Activated CD8-positive, alpha-beta memory T cell treated with anti-CD3 and anti-CD28 coated beads, Interleukin-2, amount 10 ng/mL, durations not matched to agents 7 days and 5 days (primary cell): ENCODE data around the gene SPECC1L. TPM values are rescaled to one million over a fixed set of nuclear protein-coding genes. Genes with fewer than 3 reads are reported as not detected.

Experiments used
- ATAC-seq: fragments of 150-1000 bp; cut with Tn5 transposase; one replicate; pipeline ENCODE4 v1.10.0; 2021; ENCODE audit warnings: moderate library complexity
- CTCF ChIA-PET: fragments of 350-600 bp; sonication (Branson Sonifier 250); formaldehyde crosslinking; loops from one replicate; lab custom pipeline; 2021; ENCODE audit warnings: antibody characterized with exemption; lab: Charles Lee
- DNase-seq: peaks from one replicate; pipeline ENCODE4 v3.0.0-alpha.2; 2020
- H3K27ac Mint-ChIP-seq: one replicate; pipeline ENCODE4 v1.8.0; 2021; ENCODE audit warnings: mild to moderate bottlenecking, mixed read lengths
- H3K27me3 Mint-ChIP-seq: one replicate; pipeline ENCODE4 v1.8.0; 2021; ENCODE audit warnings: mixed read lengths
- H3K36me3 Mint-ChIP-seq: one replicate; pipeline ENCODE4 v1.8.0; 2021; ENCODE audit warnings: mild to moderate bottlenecking, mixed read lengths
- H3K4me1 Mint-ChIP-seq: one replicate; pipeline ENCODE4 v1.8.0; 2021; ENCODE audit warnings: mixed read lengths
- H3K4me3 Mint-ChIP-seq: one replicate; pipeline ENCODE4 v1.8.0; 2021; ENCODE audit warnings: mild to moderate bottlenecking, moderate library complexity, mixed read lengths
- H3K9me3 Mint-ChIP-seq: one replicate; pipeline ENCODE4 v1.8.0; 2022; ENCODE audit warnings: low read depth, mixed read lengths
- total RNA-seq, 2 experiments: library from RNA; stranded (reverse); gene quantifications; one replicate each; pipeline ENCODE4 v1.2.3, GENCODE V29; 2021

Gene SPECC1L
- total RNA-seq, 2 experiments from 2014 or later = 55.3 to 57.4 TPM

- Mint-ChIP-seq H3K4me1 (peaks cover 63% of the 10 kb centered on the region), H3K4me3 (no peak overlapping the region), H3K27ac (peak overlapping the region; percentile 83), H3K9me3 (no peaks in the 10 kb centered on the region), H3K36me3 (peaks cover 6% of the 10 kb centered on the region), H3K27me3 (peaks cover 2% of the 10 kb centered on the region)
- CTCF ChIA-PET = interaction anchor here (0.6 to 2.2 kb wide), 8 partner anchors 9 to 72 kb away, joined by 3 to 12 read pairs (median 3); partner anchors contain the start of gene ADORA2A
- ATAC-seq (peak; percentile 20), DNase-seq (no peak)
These were observed 167.2 kb downstream of the SPECC1L start for GRCh38 chr22:24437741-24438328.

- ATAC-seq (no peak), DNase-seq (no peak)
- Mint-ChIP-seq H3K27ac (no peak overlapping the region), H3K36me3 (peaks cover 11% of the 10 kb centered on the region), H3K9me3 (no peaks in the 10 kb centered on the region), H3K4me3 (no peak overlapping the region), H3K27me3 (no peaks in the 10 kb centered on the region), H3K4me1 (peaks cover 45% of the 10 kb centered on the region)
- CTCF ChIA-PET = no interaction called here
These were observed 169.7 kb downstream of the SPECC1L start for GRCh38 chr22:24440270-24440717.

- DNase-seq = no peak
- H3K27ac Mint-ChIP-seq = no peak overlapping the region
- H3K4me3 Mint-ChIP-seq = no peak overlapping the region
- ATAC-seq = no peak
- H3K36me3 Mint-ChIP-seq = peaks cover 11% of the 10 kb centered on the region
- H3K4me1 Mint-ChIP-seq = peaks cover 45% of the 10 kb centered on the region
- CTCF ChIA-PET = interaction anchor here (0.8 kb wide), 1 partner anchor 17 kb away, joined by 3 read pairs; no protein-coding TSS in a partner anchor
- H3K9me3 Mint-ChIP-seq = no peaks in the 10 kb centered on the region
- no peaks in the 10 kb centered on the region for H3K27me3 Mint-ChIP-seq
These were observed 170.2 kb downstream of the SPECC1L start for GRCh38 chr22:24440718-24441405.

- H3K4me1 Mint-ChIP-seq = peaks cover 44% of the 10 kb centered on the region
- DNase-seq = no peak
- H3K27ac Mint-ChIP-seq = no peak overlapping the region
- ATAC-seq = no peak
- no peak overlapping the region for H3K4me3 Mint-ChIP-seq
- CTCF ChIA-PET = interaction anchor here (0.8 kb wide), 1 partner anchor 18 kb away, joined by 3 read pairs; no protein-coding TSS in a partner anchor
- peaks cover 11% of the 10 kb centered on the region for H3K36me3 Mint-ChIP-seq
- no peaks in the 10 kb centered on the region for H3K9me3 Mint-ChIP-seq
- H3K27me3 Mint-ChIP-seq = no peaks in the 10 kb centered on the region
These were observed 171.0 kb downstream of the SPECC1L start for GRCh38 chr22:24441406-24442351.

- DNase-seq = no peak
- Mint-ChIP-seq H3K4me3 (no peak overlapping the region), H3K9me3 (no peaks in the 10 kb centered on the region), H3K27ac (no peak overlapping the region), H3K36me3 (peaks cover 11% of the 10 kb centered on the region), H3K27me3 (no peaks in the 10 kb centered on the region), H3K4me1 (peaks cover 38% of the 10 kb centered on the region)
- CTCF ChIA-PET = no interaction called here
- ATAC-seq = no peak
These were observed 171.7 kb downstream of the SPECC1L start for GRCh38 chr22:24442352-24442744.

GRCh38 chr22:24443668-24444067 lies 173.0 kb downstream of the SPECC1L start:
- H3K9me3 Mint-ChIP-seq = no peaks in the 10 kb centered on the region
- no peak overlapping the region for H3K27ac Mint-ChIP-seq
- H3K36me3 Mint-ChIP-seq = peaks cover 11% of the 10 kb centered on the region
- H3K27me3 Mint-ChIP-seq = no peaks in the 10 kb centered on the region
- peaks cover 25% of the 10 kb centered on the region for H3K4me1 Mint-ChIP-seq
- CTCF ChIA-PET = interaction anchor here (1.3 kb wide), 2 partner anchors 11 to 19 kb away, joined by 3 read pairs; no protein-coding TSS in a partner anchor
- H3K4me3 Mint-ChIP-seq = no peak overlapping the region
- ATAC-seq = no peak
- no peak for DNase-seq

- no peaks in the 10 kb centered on the region for H3K9me3 Mint-ChIP-seq
- CTCF ChIA-PET = interaction anchor here (1.3 to 1.9 kb wide), 2 partner anchors 9 to 10 kb away, joined by 3 to 5 read pairs; no protein-coding TSS in a partner anchor
- no peaks in the 10 kb centered on the region for H3K27me3 Mint-ChIP-seq
- no peak for ATAC-seq
- H3K27ac Mint-ChIP-seq = no peak overlapping the region
- peaks cover 25% of the 10 kb centered on the region for H3K4me1 Mint-ChIP-seq
- no peak overlapping the region for H3K4me3 Mint-ChIP-seq
- H3K36me3 Mint-ChIP-seq = peaks cover 11% of the 10 kb centered on the region
- DNase-seq = no peak
These were observed 173.6 kb downstream of the SPECC1L start for GRCh38 chr22:24444251-24444650.

GRCh38 chr22:24444729-24445466 lies 174.3 kb downstream of the SPECC1L start:
- ATAC-seq (no peak), DNase-seq (no peak)
- no peak overlapping the region for H3K4me3 Mint-ChIP-seq
- H3K27me3 Mint-ChIP-seq = no peaks in the 10 kb centered on the region
- no peaks in the 10 kb centered on the region for H3K9me3 Mint-ChIP-seq
- H3K4me1 Mint-ChIP-seq = peaks cover 25% of the 10 kb centered on the region
- peaks cover 11% of the 10 kb centered on the region for H3K36me3 Mint-ChIP-seq
- no peak overlapping the region for H3K27ac Mint-ChIP-seq
- CTCF ChIA-PET = interaction anchor here (1.3 to 1.9 kb wide), 2 partner anchors 10 kb away, joined by 3 to 5 read pairs; no protein-coding TSS in a partner anchor

- H3K4me3 Mint-ChIP-seq = no peak overlapping the region
- CTCF ChIA-PET = interaction anchor here (1.9 kb wide), 1 partner anchor 11 kb away, joined by 5 read pairs; no protein-coding TSS in a partner anchor
- peaks cover 11% of the 10 kb centered on the region for H3K36me3 Mint-ChIP-seq
- H3K9me3 Mint-ChIP-seq = no peaks in the 10 kb centered on the region
- H3K4me1 Mint-ChIP-seq = peaks cover 18% of the 10 kb centered on the region
- DNase-seq (no peak), ATAC-seq (peak; percentile 63)
- H3K27ac Mint-ChIP-seq = no peak overlapping the region
- no peaks in the 10 kb centered on the region for H3K27me3 Mint-ChIP-seq
These were observed 175.0 kb downstream of the SPECC1L start for GRCh38 chr22:24445481-24446259.

- H3K4me1 Mint-ChIP-seq = peaks cover 15% of the 10 kb centered on the region
- no peaks in the 10 kb centered on the region for H3K27me3 Mint-ChIP-seq
- no peak overlapping the region for H3K27ac Mint-ChIP-seq
- no peak overlapping the region for H3K4me3 Mint-ChIP-seq
- DNase-seq (no peak), ATAC-seq (no peak)
- H3K36me3 Mint-ChIP-seq = peaks cover 9% of the 10 kb centered on the region
- H3K9me3 Mint-ChIP-seq = no peaks in the 10 kb centered on the region
- CTCF ChIA-PET = interaction anchor here (1.9 kb wide), 1 partner anchor 11 kb away, joined by 5 read pairs; no protein-coding TSS in a partner anchor
These were observed 175.6 kb downstream of the SPECC1L start for GRCh38 chr22:24446260-24446611.

GRCh38 chr22:24450610-24451009 lies 180.0 kb downstream of the SPECC1L start:
- Mint-ChIP-seq H3K4me3 (no peak overlapping the region), H3K27ac (no peak overlapping the region), H3K36me3 (no peaks in the 10 kb centered on the region), H3K27me3 (no peaks in the 10 kb centered on the region), H3K9me3 (no peaks in the 10 kb centered on the region), H3K4me1 (peaks cover 7% of the 10 kb centered on the region)
- DNase-seq (no peak), ATAC-seq (no peak)
- CTCF ChIA-PET = no interaction called here

- H3K4me1 Mint-ChIP-seq = peaks cover 4% of the 10 kb centered on the region
- ATAC-seq = no peak
- no peaks in the 10 kb centered on the region for H3K9me3 Mint-ChIP-seq
- CTCF ChIA-PET = no interaction called here
- no peak for DNase-seq
- H3K36me3 Mint-ChIP-seq = no peaks in the 10 kb centered on the region
- no peaks in the 10 kb centered on the region for H3K27me3 Mint-ChIP-seq
- H3K4me3 Mint-ChIP-seq = no peak overlapping the region
- H3K27ac Mint-ChIP-seq = no peak overlapping the region
These were observed 180.5 kb downstream of the SPECC1L start for GRCh38 chr22:24451162-24451561.
